Activated CD8-positive, alpha-beta memory T cell treated with anti-CD3 and anti-CD28 coated beads for 4 hours (primary cell): ENCODE data around the gene REP15.
"Not testable (repeated sequence)": the region's sequence is repeated elsewhere in the genome, so short reads cannot be mapped to it uniquely, and the experiment has no call there.

ENCODE experiments used
- DNase-seq, 2 donors: peaks; one replicate each; pipeline ENCODE4 v3.0.0-alpha.2; 2020; ENCODE audit warnings: low read depth in 2 of 2

The REP15 gene

GRCh38 chr12:27696293-27696652 is at the start of gene REP15:
TSS of gene REP15 (plus strand) at chr12:27696447. CDS start at chr12:27696563, 116 bp downstream.
- no peak for DNase-seq

GRCh38 chr12:27650011-27650410 is 46.2 kb upstream of the REP15 start:
- no peak for DNase-seq

- DNase-seq = no peak
Observed at GRCh38 chr12:27651201-27651600, 45.0 kb upstream of the REP15 start.

- no peak for DNase-seq
Observed at GRCh38 chr12:27652174-27652763, 44.0 kb upstream of the REP15 start.

GRCh38 chr12:27653661-27654060 is 42.6 kb upstream of the REP15 start:
- DNase-seq = no peak

- DNase-seq = not testable (repeated sequence)
Observed at GRCh38 chr12:27655476-27655875, 40.8 kb upstream of the REP15 start.

- DNase-seq = no peak
Observed at GRCh38 chr12:27657296-27657695, 39.0 kb upstream of the REP15 start.

GRCh38 chr12:27665704-27666103 is 30.5 kb upstream of the REP15 start:
- no peak for DNase-seq

- DNase-seq = no peak
Observed at GRCh38 chr12:27666510-27666909, 29.7 kb upstream of the REP15 start.

- DNase-seq = no peak
Observed at GRCh38 chr12:27667540-27667939, 28.7 kb upstream of the REP15 start.

- DNase-seq = no peak
Observed at GRCh38 chr12:27672051-27672450, 24.2 kb upstream of the REP15 start.

- DNase-seq = no peak
Observed at GRCh38 chr12:27672643-27673042, 23.6 kb upstream of the REP15 start.

- no peak for DNase-seq
Observed at GRCh38 chr12:27673101-27673718, 23.0 kb upstream of the REP15 start.

- no peak for DNase-seq
Observed at GRCh38 chr12:27674989-27675388, 21.3 kb upstream of the REP15 start.

- no peak for DNase-seq
Observed at GRCh38 chr12:27680619-27681018, 15.6 kb upstream of the REP15 start.

GRCh38 chr12:27682534-27682933 is 13.7 kb upstream of the REP15 start:
- no peak for DNase-seq

GRCh38 chr12:27685274-27685673 is 11.0 kb upstream of the REP15 start:
- no peak for DNase-seq

- no peak for DNase-seq
Observed at GRCh38 chr12:27686147-27686546, 10.1 kb upstream of the REP15 start.

GRCh38 chr12:27688671-27689070 is 7.6 kb upstream of the REP15 start:
- DNase-seq = no peak

- DNase-seq = no peak
Observed at GRCh38 chr12:27689558-27690180, 6.6 kb upstream of the REP15 start.

- no peak for DNase-seq
Observed at GRCh38 chr12:27693403-27693802, 2.8 kb upstream of the REP15 start.

GRCh38 chr12:27695556-27696292 is 523 bp upstream of the REP15 start:
- no peak for DNase-seq
